ENCODE measurements around the gene TYK2. TPM values are rescaled to one million over a fixed set of nuclear protein-coding genes. Genes with fewer than 3 reads are reported as not detected.
A peak's percentile ranks its signal among the peaks of the same experiment; 100 is the strongest.

Gene TYK2
- total and polyA plus RNA-seq, 2 of the 4 experiments (the other 2 are of a cell fraction) = 40.9 to 97.9 TPM

GRCh38 chr19:10356431-10356830 is 23.9 kb downstream of the TYK2 start:
- in situ Hi-C loops (cut with MboI; ENCODE audit: low sequenced_read_pairs) = no loop called here
- DNase-seq = no peak
- Histone ChIP-seq H2AK9ac (replicated peaks; ENCODE audit: low read depth, low read length, poor library complexity) (peak overlapping the region; percentile 1), H3K36me3 (ENCODE audit: control insufficient read depth, insufficient read depth, low read length) (peaks cover 56% of the 10 kb centered on the region), H3K18ac (ENCODE audit: low read depth, low read length) (no peak overlapping the region), H2BK120ac (ENCODE audit: low read depth, low read length) (no peak overlapping the region), H3K23ac (ENCODE audit: low read depth, low read length) (no peak overlapping the region), H3K27ac (ENCODE audit: insufficient read depth, low read length) (no peak overlapping the region), H3K4me3 (ENCODE audit: insufficient read depth, low read depth, low read length) (no peak overlapping the region), H3K14ac (replicated peaks; ENCODE audit: low read depth, low read length) (no peak overlapping the region), H3K4ac (ENCODE audit: low read depth, low read length) (no peak overlapping the region), H4K5ac (ENCODE audit: low read depth, low read length) (no peak overlapping the region), H2AK5ac (ENCODE audit: low read depth, low read length) (no peak overlapping the region), H2BK5ac (ENCODE audit: low read depth, low read length, poor library complexity, severe bottlenecking) (no peak overlapping the region), H2BK15ac (ENCODE audit: low read depth, low read length) (no peak overlapping the region), H3K4me1 (ENCODE audit: control insufficient read depth, insufficient read depth, low read length) (no peaks in the 10 kb centered on the region), H3K56ac (ENCODE audit: extremely low read depth, insufficient read depth, low read length) (no peak overlapping the region), H4K8ac (ENCODE audit: low read depth in 2 of 2, low read length in 2 of 2) (no peak overlapping the region), H3K4me2 (ENCODE audit: low read depth, low read length) (no peak overlapping the region), H3K27me3 (ENCODE audit: control insufficient read depth, insufficient read depth, low read length) (no peaks in the 10 kb centered on the region), H4K91ac (ENCODE audit: insufficient read depth, low read depth, low read length) (no peak overlapping the region), H2AFZ (replicated peaks; ENCODE audit: low read length, poor library complexity) (no peak overlapping the region), H2BK20ac (ENCODE audit: low read depth, low read length) (no peak overlapping the region), H3K9ac (ENCODE audit: low read depth, low read length) (no peak overlapping the region), H3K9me3 (ENCODE audit: control insufficient read depth, insufficient read depth, low read length) (no peaks in the 10 kb centered on the region), H3K79me1 (ENCODE audit: low read depth in 1 of 2, low read length in 2 of 2) (no peaks in the 10 kb centered on the region), H4K20me1 (ENCODE audit: insufficient read depth, low read length) (no peaks in the 10 kb centered on the region), H3K9me1 (ENCODE audit: insufficient read depth, low read length) (no peaks in the 10 kb centered on the region)
- POLR2A ChIA-PET (ENCODE audit: unreplicated experiment) = no interaction called here
- intact Hi-C loops (cut with micrococcal nuclease) = no loop called here
- CTCF ChIA-PET = no interaction called here
- TF ChIP-seq, protein P1, sequence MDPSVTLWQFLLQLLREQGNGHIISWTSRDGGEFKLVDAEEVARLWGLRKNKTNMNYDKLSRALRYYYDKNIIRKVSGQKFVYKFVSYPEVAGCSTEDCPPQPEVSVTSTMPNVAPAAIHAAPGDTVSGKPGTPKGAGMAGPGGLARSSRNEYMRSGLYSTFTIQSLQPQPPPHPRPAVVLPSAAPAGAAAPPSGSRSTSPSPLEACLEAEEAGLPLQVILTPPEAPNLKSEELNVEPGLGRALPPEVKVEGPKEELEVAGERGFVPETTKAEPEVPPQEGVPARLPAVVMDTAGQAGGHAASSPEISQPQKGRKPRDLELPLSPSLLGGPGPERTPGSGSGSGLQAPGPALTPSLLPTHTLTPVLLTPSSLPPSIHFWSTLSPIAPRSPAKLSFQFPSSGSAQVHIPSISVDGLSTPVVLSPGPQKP (IDR thresholded peaks at IDR 0.05; ENCODE audit: borderline replicate concordance, low read depth, low read length) = no peak
- TF ChIP-seq CEBPB (IDR thresholded peaks at IDR 0.05; ENCODE audit: low read depth, low read length) (no peak), CHD1 (IDR thresholded peaks at IDR 0.05; ENCODE audit: low read depth, low read length) (no peak), NFE2L2 (IDR thresholded peaks at IDR 0.05; ENCODE audit: low read depth, low read length) (no peak), MAFK (IDR thresholded peaks at IDR 0.05; ENCODE audit: low read depth, low read length) (no peak), MXI1 (IDR thresholded peaks at IDR 0.05; ENCODE audit: borderline replicate concordance, low read depth, low read length) (no peak), SMC3 (IDR thresholded peaks at IDR 0.05; ENCODE audit: low read depth, low read length) (no peak), RCOR1 (IDR thresholded peaks at IDR 0.05; ENCODE audit: insufficient replicate concordance, low read length) (no peak), CTCF (conservative IDR thresholded peaks at IDR 0.05; ENCODE audit: low read depth, low read length) (no peak), FOS (IDR thresholded peaks at IDR 0.05; ENCODE audit: low read depth, low read length) (no peak), POLR2A (IDR thresholded peaks at IDR 0.05; ENCODE audit: low read depth, low read length) (no peak), MAZ (IDR thresholded peaks at IDR 0.05; ENCODE audit: borderline replicate concordance, low read depth, low read length) (no peak), RFX5 (IDR thresholded peaks at IDR 0.05; ENCODE audit: low read depth, low read length) (no peak), BHLHE40 (IDR thresholded peaks at IDR 0.05; ENCODE audit: low read depth, low read length) (no peak), RAD21 (IDR thresholded peaks at IDR 0.05; ENCODE audit: low read length) (no peak)
- TF ChIP-seq, protein P2, sequence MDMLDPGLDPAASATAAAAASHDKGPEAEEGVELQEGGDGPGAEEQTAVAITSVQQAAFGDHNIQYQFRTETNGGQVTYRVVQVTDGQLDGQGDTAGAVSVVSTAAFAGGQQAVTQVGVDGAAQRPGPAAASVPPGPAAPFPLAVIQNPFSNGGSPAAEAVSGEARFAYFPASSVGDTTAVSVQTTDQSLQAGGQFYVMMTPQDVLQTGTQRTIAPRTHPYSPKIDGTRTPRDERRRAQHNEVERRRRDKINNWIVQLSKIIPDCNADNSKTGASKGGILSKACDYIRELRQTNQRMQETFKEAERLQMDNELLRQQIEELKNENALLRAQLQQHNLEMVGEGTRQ (IDR thresholded peaks at IDR 0.05; ENCODE audit: low read depth, low read length) = no peak
- BruUV-seq (replicated peaks) = no TSS peak
- WGBS, 2 experiments (ENCODE audit: extremely low coverage in 2 of 2, insufficient read length in 1 of 2) = 87% methylated on average over 3 of the region's 12 CpGs; no CpG with 5 or more reads in 1 of the 2 experiments
- dilution Hi-C loops (cut with HindIII; ENCODE audit: low sequenced_read_pairs, unreplicated experiment) = no loop called here
- ATAC-seq (ENCODE audit: low read depth) = no peak

Measured in IMR-90 (cell line).